GM18861 (cell line): Measurements from ENCODE around the gene LLGL1.

ENCODE experiments used
- ATAC-seq: cut with Tn5 transposase; IDR thresholded peaks from one replicate; pipeline ENCODE4 v1.9.1; 2021; ENCODE audit not compliant: unreplicated experiment

Gene LLGL1

DNA sequence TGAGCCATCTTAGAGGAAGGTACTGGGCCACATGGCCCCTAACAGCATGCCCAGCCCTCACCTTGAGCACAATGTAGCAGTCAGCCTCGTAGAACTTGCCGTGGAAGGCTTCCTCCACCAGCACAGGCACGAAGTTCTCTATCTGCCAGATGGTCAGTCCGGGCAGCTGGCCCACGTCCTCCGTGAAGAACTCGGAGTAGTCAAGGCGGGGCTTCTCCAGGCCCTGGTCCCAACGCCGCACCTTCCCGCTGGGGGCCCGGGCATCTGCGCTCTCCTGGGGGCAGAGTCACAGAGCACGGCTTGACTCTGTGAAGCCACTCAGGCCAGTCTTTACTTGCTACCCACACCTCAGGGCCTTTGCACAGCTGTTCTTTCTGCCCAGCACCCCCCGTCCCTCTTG is 25.8 kb downstream of the LLGL1 start:
- no peak for ATAC-seq

DNA sequence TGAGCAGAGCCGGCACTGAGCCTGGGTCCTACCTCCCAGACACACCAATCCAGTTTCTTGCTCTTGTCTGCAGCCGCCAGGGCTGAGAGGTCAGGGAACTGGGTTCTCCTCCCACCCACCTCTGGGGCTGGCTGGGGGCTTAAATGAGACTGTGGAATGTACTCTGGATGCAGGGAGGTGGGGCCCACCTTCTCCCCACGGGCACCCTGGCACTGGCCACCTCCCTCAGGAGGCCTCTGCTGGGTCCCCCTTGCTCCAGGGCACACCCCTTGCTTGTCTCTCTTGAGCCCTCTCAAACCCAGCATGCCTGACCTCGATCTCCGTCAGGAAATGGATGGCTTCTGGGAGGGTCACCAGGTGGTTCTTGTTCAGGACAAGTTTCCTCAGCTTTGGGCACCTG is 26.7 kb downstream of the LLGL1 start:
- ATAC-seq, result no peak

DNA sequence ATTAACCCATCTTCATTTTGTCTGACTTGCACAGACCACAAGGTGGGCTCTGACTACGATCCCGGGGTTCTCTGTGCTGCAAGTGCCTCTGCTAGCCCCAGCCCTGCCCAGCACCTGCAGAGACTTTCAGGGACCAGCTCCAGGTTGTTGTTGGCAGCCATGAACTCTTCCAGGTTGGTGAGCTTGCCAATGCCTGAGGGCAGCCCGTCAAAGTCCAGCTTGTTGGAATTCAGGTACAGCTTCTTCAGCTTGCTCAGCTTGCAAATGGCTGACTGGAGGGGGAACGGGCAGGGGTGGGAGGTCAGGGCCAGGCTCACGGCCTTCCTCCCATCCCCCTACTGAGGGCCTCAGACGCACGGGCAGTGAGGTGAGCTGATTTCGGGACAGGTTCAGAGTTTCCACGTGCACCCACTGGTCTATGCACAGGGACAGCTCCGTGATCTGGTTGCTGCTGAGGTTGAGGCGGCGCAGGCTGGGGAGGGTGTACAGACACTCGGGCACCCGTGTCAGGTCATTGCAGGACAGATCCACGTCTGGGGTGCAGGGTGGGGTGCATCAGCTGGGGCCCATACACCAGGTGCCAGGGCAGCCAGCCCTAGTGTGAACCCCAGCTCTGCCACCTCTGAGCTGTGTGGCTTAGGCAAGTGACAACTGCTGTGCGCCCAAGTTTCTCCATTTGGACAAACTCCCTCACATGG is 27.9 kb downstream of the LLGL1 start:
- no peak for ATAC-seq

DNA sequence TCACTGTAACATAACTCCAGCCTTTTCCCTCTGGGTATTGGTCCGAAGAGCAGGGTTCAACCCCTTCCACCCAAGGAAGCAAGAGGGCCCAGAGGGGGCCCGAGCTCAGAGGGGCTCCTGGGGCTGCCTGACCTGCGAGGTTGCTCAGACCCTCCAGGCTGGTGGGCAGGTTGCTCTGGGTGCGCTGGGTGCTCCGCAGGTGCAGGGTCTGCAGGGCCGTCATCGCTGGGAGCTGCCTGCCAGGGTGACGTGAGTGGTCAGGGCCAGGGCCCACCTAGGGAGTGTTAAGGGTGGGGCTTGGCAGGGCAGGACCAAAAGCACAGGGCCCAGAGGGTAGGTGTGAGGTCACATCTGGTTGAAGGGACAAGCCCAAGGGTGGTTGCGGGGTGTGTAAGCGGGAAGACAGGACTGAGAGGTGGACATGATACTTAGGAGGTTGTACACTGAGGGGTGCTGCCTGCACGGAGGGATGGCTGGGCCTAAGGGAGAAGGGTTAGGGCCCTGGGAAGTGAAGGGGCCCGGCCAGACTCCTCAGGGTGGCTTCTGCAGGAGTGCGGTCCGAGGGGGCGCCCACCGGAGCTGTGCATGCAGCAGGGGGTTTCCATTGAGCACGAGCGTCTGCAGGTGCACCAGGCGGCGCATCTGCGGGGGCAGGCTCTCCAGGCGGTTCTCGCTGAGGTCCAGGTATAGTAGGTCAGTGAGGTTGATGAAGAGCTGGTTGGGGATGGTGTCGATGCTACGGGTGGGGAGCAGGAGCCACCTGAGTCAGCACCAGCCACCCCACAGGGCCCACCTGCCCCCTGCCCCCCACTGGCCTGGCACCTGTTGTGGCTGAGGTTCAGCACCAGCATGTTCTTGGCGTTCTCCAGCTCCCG is 28.7 kb downstream of the LLGL1 start:
- no peak for ATAC-seq

DNA sequence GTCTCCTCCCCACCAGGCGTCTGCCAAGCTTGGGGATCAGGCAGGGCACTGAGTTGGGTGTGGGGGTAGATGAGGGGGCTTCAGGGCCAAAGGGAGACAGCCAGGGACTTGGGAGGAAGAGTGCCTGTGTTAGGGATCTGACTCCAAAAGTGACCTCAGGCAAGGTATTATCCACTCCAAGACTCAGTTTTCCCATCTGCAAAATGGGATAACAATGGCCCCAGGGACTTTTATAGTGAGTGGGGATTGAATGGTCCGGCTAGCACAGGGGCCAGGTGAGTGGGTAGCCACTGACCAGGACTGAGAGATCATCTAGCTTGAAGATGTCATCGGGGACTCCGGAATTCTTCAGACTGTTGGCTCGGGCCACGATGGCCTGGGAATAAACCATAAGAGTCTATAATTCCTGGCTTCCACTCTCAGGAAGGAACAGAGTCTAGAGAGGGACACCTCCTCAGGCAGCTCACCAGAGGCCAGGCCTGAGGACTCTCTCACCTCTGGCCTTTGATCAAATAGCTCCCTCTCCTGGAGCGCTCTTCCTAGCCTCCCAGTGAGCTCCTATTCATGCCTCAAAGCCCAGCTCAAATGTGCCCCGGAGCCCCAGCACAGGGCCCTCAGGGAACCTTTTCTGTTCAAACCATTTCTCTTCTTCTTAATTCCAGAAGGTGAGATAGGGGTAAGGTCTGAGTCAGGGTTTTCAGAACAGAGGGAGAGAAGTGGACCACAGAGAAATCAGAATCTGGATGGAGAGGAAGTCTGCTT is 29.6 kb downstream of the LLGL1 start:
- ATAC-seq, result no peak

DNA sequence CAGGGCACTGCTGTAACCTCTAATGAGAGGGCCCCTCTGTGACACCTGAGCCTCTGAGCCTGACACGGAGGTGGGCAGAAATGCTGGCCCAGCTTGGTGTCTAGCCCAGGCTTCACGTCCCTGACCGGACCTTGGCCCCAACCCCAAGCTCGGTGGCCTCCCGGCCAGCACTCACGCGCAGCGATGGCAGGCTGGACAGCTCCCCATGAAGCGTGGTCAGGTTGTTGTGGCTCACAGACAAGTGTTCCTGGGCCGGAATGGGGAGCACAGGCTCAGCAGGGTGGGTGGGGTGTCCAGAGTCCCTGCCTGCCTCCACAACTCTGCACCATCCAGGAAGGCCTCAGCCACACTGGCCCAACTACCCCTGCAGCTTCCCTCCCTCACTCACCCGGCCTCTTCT is 30.9 kb downstream of the LLGL1 start:
- ATAC-seq, result no peak

DNA sequence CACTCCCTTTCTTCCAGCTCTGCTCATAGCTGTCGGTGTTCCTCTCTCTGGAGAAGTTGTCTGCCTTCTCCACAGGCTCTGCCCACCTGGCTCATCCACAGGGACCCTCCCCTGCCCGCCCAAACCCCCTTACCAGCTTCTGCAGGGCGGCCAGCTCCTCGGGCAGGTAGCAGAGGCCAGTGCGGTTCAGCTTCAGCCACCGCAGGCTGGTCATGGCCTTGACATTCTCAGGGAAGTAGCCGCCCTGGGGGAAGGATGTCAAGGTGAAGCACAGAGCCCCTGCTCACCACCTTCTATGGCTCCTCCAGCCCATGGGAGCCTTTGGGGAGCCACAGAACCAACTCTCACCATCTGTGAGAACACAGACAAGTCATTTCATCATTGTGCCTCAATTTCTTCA is 31.3 kb downstream of the LLGL1 start:
- ATAC-seq, result no peak

DNA sequence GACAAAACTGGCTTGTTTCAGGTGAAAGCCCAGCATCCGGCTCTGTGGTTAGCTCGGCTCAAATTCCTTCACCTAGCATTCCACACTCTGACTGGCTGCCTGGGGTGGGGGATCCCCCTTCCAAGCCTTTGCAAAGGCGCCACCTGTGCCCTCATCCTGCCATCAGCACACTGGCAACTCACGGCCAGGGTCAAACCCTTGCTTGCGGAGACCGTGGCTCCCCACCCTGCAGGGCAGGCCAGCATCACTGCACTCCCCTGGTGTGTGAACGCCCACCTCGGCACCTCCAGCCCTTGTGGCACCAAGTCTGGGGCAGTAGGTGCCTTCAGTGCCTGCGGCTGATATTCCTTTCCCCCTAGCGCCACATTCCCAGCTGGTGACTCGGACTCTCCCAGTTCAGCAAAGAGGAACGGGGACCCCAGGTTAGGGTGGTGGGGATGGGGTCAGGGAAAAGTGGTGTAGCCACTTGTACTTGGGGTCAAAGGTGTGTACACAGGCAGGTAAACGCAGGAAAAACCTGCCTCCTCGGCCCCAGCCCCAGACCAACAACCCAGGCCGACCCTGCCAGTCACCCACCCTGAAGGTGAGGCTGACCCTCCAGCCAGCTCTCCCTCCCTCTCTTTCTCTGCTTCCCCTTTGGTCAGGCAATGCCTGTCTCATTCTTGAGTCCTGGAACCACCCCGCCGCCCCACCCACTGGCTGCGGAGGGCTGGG is 32.0 kb downstream of the LLGL1 start:
- ATAC-seq, result no peak

DNA sequence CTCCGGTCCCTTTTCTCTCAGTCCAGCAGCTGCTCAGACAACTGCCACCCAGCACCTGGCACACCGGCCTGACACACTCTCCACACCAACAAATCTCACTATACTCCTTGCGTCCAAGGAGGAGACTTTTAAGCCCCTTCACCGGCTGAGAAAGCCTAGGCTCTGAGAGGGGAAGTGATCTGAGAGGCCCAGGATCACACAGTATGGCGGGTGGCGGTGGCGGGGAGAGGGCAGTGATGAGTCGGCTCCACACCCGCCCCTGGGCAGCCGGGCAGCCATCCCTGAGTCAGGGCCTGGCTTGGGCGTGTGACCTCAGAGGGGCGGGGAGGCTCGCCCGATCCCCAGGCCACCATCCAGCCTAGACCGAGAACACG is 32.5 kb downstream of the LLGL1 start:
- ATAC-seq, result no peak

DNA sequence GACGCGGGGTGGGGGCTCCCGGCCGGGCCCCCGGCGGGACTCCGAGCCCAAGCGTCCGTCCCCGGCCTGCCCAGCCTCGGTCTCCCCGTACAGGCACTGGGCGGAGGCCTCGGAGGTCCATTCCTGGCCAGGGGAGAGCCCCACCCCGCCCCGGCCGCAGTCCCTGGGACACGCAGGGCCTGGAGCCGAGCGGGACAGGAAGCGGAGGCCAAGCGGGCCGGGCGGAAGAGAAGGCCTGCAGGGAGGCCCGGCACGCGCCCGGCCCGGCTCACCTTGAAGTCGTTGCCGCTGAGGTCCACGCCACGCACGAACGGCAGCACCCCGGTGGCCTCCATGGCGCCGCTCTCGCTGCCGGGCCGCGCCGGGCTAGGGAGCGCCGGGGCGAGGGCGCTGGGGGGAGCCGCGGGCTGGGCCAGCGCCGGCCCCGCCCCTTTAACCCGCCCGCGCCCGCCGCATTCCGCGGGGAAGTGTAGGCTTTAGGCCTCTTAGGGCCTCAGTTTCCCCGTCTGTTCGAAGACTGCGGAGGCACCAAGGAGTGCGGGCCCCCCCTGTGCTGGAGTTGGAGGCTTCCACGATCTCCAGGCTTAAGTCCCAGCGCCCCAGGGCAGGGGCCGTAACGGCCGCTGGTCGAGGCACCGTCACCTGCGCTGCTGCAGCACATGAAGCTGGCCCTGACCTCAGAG is 33.1 kb downstream of the LLGL1 start, which contains the start of gene FLII:
TSS of gene FLII (minus strand) at position 383 of the 683 bp plus-strand sequence. CDS start at position 335, 48 bp downstream.
- no peak for ATAC-seq

DNA sequence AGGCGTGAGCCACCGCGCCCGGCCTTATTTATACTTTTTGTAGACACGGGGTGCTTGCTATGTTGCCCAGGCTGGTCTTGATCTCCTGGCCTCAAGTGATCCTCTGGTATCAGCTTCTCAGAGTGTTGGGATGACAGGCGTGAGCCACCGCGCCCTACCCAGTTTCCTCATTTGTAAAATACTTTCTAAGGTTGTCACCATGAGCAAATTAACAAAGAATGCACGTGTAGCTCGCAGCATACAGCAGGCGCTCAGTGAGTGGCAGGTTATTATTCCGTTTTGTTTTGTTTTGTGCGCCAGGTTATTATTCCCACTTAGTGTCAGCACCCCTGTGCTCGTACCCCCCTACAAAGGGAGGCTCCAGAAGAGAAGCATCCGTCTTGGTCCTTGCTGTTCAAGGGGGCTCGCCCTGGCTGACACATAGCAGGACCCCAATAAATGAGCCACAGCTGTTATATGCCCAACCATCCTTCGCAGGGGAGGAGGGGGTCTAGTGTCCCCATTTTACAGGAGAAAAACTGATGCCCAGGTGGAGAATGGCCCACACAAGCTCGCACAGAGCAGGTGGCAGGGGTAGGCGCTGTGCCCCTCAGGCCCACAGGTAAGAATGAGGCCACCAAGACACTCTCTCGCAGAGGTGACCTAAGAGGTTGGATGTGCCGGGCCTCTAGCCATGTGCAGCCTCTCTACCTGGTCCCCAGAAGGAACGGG is 34.3 kb downstream of the LLGL1 start:
- ATAC-seq, result no peak

DNA sequence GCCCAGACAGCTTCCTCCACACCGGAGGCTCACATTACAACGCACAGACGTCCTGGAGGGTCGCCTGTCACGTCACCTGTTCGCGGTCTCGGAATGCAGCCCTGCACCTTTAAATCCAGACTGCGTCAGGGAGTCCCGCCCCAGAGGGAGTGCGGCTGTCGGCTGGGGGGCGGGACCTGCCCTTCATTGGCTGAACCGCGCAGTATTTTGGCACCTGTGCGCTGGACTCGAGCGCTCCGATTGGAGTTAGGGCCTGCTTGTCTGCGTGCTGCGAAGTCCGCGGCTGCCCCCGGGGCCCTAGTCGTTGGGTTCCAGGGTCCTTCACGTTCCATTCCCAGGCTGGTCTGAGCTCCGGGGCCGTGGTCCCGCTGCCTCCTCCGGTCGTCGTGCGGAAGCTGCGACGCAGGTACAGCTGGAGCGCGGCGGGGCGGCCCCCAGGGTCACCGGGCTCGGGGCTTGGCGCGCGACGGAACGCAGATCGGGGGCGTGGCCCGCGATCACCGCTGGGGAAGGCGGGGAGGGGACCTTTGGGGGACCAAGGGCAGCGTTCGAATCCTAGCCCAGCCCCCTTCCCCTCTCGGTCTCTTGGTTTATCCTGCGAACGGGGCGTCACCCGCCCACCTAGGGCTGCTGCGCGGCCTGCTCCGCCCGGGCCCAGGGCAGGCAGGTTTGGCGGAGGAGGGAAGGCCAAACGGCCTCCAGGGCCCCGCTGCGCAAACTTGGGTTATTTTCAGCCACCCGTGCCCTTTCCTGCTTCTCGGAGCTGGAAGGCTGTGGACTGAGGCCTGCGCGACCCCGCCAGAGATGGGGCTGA is 35.1 kb downstream of the LLGL1 start, which contains the start of gene MIEF2:
TSS of gene MIEF2 (plus strand) at position 331 of the 814 bp plus-strand sequence. CDS start 2,059 bp downstream, outside the sequence.
- peak; percentile 62 for ATAC-seq

DNA sequence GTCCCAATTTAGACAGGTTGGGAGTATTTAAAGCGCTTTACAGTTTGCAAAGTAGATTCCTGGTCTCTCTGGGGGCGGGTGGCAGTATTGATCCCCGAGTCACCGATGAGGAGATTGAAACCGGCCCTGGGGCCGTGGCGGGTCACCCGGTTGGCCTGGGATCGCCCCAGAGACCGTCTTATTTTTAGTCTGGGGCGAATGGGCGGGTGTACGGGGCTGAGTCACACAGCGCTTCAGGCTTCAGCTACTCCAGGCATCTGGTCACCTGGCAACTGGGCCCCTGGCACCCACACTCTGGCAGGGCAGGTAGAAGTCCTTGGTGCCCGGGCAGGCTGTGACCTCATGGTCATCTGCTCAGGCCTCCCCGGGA is 35.7 kb downstream of the LLGL1 start:
- no peak for ATAC-seq

DNA sequence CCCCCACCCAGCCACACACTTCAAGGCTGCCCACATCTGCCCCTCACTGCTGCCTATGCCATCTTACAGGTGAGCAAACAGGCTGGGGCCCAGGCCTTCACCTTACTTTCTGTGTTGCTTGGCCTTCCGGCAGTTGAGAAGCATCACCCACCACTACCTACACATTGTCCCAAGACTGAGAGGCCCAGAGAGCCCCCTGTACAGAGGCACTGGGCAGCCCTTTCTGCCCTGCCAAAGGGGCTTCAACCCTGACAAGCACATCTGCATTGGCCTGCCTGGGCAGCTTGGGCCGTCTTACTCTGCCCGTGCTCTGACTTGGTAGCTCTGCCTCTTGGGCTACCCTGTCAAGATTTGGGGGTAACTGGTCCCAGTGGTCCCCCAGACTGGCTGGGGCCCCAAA is 36.2 kb downstream of the LLGL1 start:
- no peak for ATAC-seq

DNA sequence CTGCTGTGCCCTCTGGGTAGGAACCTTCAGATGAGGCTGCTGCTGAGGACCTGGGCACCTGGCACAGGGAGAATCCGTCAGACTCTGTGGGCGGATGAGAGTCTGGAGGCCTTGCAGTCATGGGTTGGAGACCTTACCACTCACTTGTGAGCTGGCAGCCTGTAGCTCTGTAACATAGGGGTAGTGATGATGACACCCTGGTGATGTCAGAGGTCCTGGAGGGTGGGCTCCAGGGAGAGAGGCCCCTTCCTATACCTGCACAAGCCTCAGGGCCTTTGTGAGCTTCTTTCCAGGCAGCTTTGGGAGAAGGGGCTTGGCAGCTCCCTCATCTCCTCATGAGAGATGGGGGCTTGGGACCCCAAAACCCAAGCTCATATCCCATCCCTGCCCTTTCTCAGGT is 36.7 kb downstream of the LLGL1 start:
- ATAC-seq, result no peak

DNA sequence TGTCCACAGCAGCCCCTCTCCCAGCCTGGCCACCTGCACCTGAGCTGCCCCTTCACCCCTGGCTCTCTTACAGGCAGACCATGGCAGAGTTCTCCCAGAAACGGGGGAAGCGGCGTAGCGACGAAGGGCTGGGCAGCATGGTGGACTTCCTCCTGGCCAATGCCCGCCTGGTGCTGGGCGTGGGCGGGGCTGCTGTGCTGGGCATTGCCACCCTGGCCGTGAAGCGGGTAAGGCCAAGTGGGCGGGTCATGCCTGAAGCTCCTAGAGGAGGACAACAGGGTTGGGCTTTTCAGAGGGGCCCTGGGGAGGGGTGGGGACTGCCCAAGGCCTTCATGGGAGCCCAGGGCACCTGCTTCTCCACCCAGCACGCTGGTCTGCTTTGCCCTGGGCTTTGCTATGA is 37.2 kb downstream of the LLGL1 start:
- no peak for ATAC-seq

DNA sequence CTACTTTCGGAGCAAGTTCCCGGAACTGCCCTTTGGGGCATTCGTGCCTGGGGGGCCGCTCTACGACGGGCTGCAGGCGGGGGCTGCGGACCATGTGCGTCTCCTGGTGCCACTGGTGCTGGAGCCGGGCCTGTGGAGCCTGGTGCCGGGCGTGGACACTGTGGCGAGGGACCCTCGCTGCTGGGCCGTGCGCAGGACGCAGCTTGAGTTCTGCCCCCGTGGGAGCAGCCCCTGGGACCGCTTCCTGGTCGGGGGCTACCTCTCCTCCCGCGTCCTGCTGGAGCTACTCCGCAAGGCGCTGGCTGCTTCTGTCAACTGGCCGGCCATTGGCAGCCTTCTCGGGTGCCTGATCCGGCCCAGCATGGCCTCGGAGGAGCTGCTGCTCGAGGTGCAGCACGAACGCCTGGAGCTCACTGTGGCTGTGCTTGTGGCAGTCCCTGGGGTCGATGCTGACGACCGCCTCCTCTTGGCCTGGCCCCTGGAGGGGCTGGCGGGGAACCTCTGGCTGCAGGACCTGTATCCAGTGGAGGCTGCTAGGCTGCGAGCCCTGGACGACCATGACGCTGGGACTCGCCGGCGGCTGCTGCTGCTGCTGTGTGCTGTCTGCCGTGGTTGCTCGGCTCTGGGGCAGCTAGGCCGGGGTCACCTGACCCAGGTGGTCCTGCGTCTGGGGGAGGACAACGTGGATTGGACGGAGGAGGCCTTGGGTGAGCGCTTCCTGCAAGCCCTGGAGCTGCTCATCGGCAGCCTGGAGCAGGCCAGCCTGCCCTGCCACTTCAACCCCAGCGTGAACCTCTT is 38.6 kb downstream of the LLGL1 start:
- no peak for ATAC-seq

DNA sequence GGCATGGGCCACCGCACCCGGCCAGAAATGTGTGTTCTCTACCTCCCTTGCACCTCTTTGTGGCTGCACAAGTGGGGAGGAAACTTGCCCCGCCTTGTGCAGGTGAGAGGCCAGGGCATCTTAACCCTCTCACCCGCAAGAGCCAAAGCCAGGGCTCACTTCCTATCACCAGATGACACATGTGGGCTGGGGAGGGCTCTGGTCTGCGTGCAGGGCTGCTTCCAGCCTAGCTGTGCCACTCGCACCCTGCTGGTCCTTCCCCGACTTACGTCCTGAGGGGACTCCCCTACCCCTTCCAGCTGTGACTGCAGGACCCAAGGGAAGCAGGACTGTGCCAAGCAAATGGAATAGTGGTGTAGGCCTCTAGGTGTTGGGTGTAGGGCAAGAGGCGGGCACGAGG is 41.9 kb downstream of the LLGL1 start:
- no peak for ATAC-seq
